MG63 (cell line): ENCODE measurements around the gene PCBP4. TPM values are rescaled to one million over a fixed set of nuclear protein-coding genes. Genes with fewer than 3 reads are reported as not detected.
"Not testable (repeated sequence)": the region's sequence is repeated elsewhere in the genome, so short reads cannot be mapped to it uniquely, and the experiment has no call there.

Experiments used
- DNase-seq: peaks from one replicate; pipeline ENCODE4 v3.0.0-alpha.2; 2020
- H3K27me3 ChIP-seq: fragments of 250-450 bp; sonication (Bioruptor Pico); 2 replicates; pipeline ENCODE4 v1.5.1; 2020; ENCODE audit warnings: mild to moderate bottlenecking, moderate library complexity
- H3K36me3 ChIP-seq: fragments of 250-450 bp; sonication (Bioruptor Pico); 2 replicates; pipeline ENCODE4 v1.5.1; 2020; ENCODE audit warnings: mild to moderate bottlenecking, moderate library complexity
- H3K4me3 ChIP-seq: fragments of 250-450 bp; sonication (Bioruptor Pico); 2 replicates; pipeline ENCODE4 v1.5.1; 2020; ENCODE audit warnings: mild to moderate bottlenecking, moderate library complexity
- H3K9me3 ChIP-seq: fragments of 250-450 bp; sonication (Bioruptor Pico); 2 replicates; pipeline ENCODE4 v1.5.1; 2020; ENCODE audit warnings: mild to moderate bottlenecking, moderate library complexity
- total RNA-seq: library from RNA; depleted of rRNA; stranded (reverse); fragments of >200 nt; shearing (Covaris generic); gene quantifications from 2 replicates; pipeline ENCODE4 v1.2.3, GENCODE V29; 2014; ENCODE audit warnings: low replicate concordance

The PCBP4 gene
- total RNA-seq, 1 experiment from 2014 or later, result 24.8 TPM

- Histone ChIP-seq H3K4me3 (no peak overlapping the region), H3K27me3 (no peaks in the 10 kb centered on the region), H3K9me3 (no peaks in the 10 kb centered on the region), H3K36me3 (peaks cover 18% of the 10 kb centered on the region)
- no peak for DNase-seq
Measured at GRCh38 chr3:51998774-51999173, 31.5 kb upstream of the PCBP4 start.

DNA sequence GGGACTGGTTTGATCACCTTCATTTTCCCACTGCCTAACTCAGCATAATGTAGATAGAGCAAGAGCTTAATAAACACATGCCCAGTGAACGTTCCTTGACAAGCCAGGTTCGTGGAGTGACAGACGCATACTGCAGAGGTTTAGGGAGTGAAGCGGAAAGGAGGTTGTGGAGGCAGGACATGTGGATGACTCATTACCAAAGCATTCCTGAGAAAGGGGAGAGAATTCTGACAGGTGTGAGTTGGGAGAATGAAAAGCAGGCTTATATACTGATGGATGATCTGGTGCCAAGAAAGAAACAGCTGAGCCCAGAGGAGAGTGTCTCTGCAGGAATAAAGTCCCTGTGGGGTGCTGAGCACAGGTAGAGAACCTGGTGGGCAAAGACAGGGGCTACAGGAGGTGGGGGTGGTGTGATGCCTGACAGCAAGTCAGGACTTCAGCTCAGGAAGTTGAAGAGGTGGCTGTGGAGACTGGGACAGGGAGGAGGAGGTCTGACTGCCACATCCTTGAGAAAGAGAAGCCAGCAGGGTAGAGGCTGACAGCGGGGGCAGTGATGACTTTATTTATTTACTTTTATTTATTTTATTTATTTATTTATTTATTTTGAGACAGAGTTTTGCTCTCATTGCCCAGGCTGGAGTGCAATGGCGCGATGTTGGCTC is 30.8 kb upstream of the PCBP4 start:
- H3K9me3 ChIP-seq, result no peaks in the 10 kb centered on the region
- DNase-seq, result no peak
- peaks cover 23% of the 10 kb centered on the region for H3K36me3 ChIP-seq
- H3K4me3 ChIP-seq, result no peak overlapping the region
- H3K27me3 ChIP-seq, result no peaks in the 10 kb centered on the region

- DNase-seq, result no peak
- peaks cover 32% of the 10 kb centered on the region for H3K36me3 ChIP-seq
- no peaks in the 10 kb centered on the region for H3K27me3 ChIP-seq
- H3K4me3 ChIP-seq, result no peak overlapping the region
- H3K9me3 ChIP-seq, result no peaks in the 10 kb centered on the region
Measured at GRCh38 chr3:51997172-51997571, 29.9 kb upstream of the PCBP4 start.

DNA sequence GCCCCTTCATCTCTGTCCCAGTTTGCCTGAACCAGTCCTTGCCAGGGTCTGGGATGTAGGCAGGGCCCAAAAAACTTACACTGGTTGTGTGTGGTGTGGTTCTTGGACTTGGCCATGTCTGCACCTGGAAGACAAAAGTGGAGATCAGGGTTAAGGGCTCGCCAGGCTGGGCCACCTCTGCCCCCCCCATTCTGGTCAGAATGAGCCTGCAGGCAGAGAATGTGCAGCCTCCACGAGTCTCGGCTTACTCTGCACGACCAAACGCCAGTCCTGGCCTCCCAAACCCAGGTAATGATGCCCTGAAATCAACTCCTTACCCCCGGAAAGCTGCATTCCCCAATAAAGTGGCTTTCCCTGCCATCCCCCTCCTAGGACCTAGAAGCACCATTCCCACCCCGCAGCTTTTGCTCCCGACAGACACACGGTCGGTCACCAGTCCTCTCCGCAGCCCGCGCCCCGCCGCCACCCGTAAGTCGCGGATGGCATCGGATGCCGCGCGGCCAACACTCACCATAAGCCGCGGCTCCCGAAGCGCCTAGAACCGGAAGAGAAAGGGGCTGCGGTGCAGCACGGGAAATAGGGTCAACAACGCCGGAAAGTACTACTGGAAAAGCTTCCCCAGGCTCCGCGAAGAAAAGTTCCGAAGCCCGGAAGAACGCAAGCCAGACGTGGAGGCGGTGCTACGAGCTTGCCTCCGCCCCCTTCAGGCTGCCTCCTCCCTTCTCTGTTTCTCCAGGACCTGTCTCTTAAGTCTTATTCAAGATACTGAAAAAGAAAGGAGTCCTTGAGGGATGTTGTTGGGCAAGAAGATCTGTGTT is 28.3 kb upstream of the PCBP4 start, which contains the start of gene RPL29:
RPL29 (minus strand) TSS at position 550 of the 818 bp plus-strand sequence; CDS start at position 116, 434 bp downstream.
- Histone ChIP-seq H3K9me3 (no peaks in the 10 kb centered on the region), H3K36me3 (peaks cover 44% of the 10 kb centered on the region), H3K27me3 (no peaks in the 10 kb centered on the region), H3K4me3 (peak within 1 kb of the TSS; percentile 89)
- peak; percentile 83 for DNase-seq

GRCh38 chr3:51994530-51994929 is 27.3 kb upstream of the PCBP4 start:
- no peak for DNase-seq
- no peaks in the 10 kb centered on the region for H3K9me3 ChIP-seq
- H3K4me3 ChIP-seq, result peak overlapping the region; percentile 89
- H3K36me3 ChIP-seq, result peaks cover 44% of the 10 kb centered on the region
- H3K27me3 ChIP-seq, result no peaks in the 10 kb centered on the region

- DNase-seq, H3K4me3 ChIP-seq, H3K27me3 ChIP-seq, H3K9me3 ChIP-seq: not testable (repeated sequence)
- peaks cover 44% of the 10 kb centered on the region for H3K36me3 ChIP-seq
Measured at GRCh38 chr3:51993657-51994056, 26.4 kb upstream of the PCBP4 start.

GRCh38 chr3:51992017-51992682 is 24.9 kb upstream of the PCBP4 start:
- Histone ChIP-seq H3K4me3 (no peak overlapping the region), H3K36me3 (peaks cover 44% of the 10 kb centered on the region), H3K27me3 (no peaks in the 10 kb centered on the region), H3K9me3 (no peaks in the 10 kb centered on the region)
- DNase-seq, result no peak

- not testable (repeated sequence) for H3K9me3 ChIP-seq, DNase-seq, H3K27me3 ChIP-seq, H3K4me3 ChIP-seq
- H3K36me3 ChIP-seq, result peaks cover 44% of the 10 kb centered on the region
Measured at GRCh38 chr3:51990501-51990971, 23.3 kb upstream of the PCBP4 start.

DNA sequence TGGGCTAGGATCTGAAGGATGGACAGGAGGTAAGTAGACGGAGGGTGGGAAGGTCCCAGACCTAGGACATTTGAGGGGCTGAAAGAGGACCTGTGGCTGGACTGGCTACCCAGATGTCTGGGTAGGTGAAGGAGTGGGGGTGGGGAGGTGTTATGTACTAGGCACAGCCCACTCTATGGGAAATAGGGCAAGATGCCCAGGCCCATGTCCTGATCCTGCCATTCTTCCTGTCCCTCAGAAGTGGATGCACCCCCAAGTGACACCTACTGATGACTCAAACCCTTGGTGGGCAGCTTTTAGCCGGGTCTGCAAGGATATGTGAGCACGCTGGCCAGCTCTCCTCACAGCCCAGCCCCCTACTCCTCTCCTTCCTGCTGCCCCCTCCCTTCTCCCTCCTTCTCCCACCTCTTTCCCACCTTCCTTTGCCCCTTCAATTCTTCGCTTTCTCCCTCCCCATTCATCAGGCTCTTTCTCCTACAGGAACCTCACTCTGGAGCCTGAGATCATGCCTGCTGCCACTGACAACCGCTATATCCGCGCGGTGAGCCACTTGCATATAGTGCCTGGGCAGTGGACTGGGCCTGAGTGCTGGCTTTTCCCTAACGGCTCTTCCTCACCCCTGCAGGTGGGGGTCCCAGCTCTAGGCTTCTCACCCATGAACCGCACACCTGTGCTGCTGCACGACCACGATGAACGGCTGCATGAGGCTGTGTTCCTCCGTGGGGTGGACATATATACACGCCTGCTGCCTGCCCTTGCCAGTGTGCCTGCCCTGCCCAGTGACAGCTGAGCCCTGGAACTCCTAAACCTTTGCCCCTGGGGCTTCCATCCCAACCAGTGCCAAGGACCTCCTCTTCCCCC is 21.3 kb upstream of the PCBP4 start:
- Histone ChIP-seq H3K4me3 (no peak overlapping the region), H3K9me3 (no peaks in the 10 kb centered on the region), H3K36me3 (peaks cover 24% of the 10 kb centered on the region), H3K27me3 (no peaks in the 10 kb centered on the region)
- DNase-seq, result no peak

DNA sequence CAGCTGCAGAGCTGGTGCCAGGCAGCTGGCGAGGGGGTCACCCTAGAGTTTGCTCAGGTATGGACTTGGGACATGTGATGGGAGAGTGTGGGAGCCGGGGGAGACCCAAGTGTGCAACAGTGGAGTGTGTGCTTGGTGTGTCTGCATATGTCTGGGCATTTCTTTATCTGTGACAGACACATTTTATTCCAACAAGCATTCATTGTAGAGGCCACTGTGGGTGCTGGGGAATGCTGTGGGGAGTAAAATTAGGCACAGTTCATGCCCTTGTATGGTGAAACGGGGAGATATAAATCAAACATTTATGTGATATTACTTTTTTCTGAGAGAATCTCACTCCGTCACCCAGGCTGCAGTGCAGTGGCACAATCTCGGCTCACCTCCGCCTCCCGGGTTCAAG is 20.3 kb upstream of the PCBP4 start:
- no peaks in the 10 kb centered on the region for H3K9me3 ChIP-seq
- no peak for DNase-seq
- H3K36me3 ChIP-seq, result peaks cover 16% of the 10 kb centered on the region
- H3K4me3 ChIP-seq, result no peak overlapping the region
- H3K27me3 ChIP-seq, result no peaks in the 10 kb centered on the region

DNA sequence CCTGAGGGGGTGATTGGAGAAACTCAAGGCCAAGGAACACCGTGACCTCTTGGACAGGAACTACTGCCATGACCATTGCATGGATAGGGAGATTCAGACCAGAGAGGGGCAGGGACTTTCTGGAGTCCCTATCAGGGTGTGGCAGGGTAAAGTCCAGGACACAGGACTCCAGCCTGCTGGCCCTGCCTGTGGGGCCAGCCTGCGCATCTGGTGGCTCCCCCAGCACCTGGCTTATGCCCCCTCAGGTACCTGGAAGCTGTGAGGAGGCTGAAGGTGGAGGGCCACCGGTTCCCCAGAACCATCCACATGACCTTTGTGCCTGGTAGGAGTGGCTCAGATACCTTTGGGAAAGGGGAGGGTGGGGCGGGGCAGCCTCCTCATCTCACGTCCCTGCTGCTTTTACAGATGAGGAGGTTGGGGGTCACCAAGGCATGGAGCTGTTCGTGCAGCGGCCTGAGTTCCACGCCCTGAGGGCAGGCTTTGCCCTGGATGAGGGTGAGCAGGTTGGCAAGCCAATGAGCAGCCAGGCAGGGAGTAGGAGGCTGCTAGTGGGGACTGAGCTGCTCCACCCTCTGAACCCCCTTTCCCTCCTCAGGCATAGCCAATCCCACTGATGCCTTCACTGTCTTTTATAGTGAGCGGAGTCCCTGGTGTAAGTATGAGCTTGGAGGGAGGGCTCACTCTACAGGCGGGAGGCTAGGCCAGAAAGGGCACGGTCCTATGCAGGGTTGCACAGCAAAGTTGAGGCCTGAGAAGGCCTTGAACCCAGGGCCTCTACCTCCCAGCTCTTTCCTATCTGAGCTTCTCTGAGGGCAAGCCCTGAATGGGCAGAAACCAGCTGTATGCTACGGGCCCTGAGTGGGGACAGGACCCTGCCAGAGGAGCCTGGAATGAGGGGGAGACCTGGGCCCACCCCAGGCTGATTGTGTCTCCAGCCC is 19.0 kb upstream of the PCBP4 start:
- no peak for DNase-seq
- Histone ChIP-seq H3K27me3 (no peaks in the 10 kb centered on the region), H3K9me3 (no peaks in the 10 kb centered on the region), H3K36me3 (peaks cover 3% of the 10 kb centered on the region), H3K4me3 (no peak overlapping the region)

- Histone ChIP-seq H3K9me3 (no peaks in the 10 kb centered on the region), H3K4me3 (no peak overlapping the region), H3K36me3 (no peaks in the 10 kb centered on the region), H3K27me3 (no peaks in the 10 kb centered on the region)
- no peak for DNase-seq
Measured at GRCh38 chr3:51985063-51985462, 17.8 kb upstream of the PCBP4 start.

DNA sequence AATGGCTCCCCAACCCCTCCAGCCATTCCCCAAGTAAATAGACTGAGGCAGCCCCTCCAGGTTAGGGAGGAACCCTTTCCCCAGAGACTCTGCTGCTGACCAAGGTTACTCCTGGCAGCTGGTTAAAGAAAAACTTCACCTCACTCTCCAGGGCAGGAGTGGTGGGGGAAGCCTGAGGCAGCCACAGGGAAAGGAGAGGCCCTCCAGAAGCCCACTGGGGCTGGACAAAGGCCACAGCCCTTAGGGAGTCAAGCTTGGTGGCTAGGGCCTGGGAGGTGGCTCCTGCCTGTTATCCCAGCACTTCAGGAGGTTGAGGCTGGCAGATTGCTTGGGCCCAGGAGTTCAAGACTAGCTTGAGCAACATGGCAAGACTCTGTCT is 17.0 kb upstream of the PCBP4 start:
- Histone ChIP-seq H3K27me3 (no peaks in the 10 kb centered on the region), H3K9me3 (no peaks in the 10 kb centered on the region), H3K4me3 (no peak overlapping the region), H3K36me3 (no peaks in the 10 kb centered on the region)
- no peak for DNase-seq

GRCh38 chr3:51983578-51984268 is 16.5 kb upstream of the PCBP4 start:
- no peak for DNase-seq
- Histone ChIP-seq H3K36me3 (no peaks in the 10 kb centered on the region), H3K9me3 (no peaks in the 10 kb centered on the region), H3K27me3 (no peaks in the 10 kb centered on the region), H3K4me3 (peak overlapping the region; percentile 67)
